IMR-90 (cell line): ENCODE results near the gene TRAPPC8. TPM values are rescaled to one million over a fixed set of nuclear protein-coding genes. Genes with fewer than 3 reads are reported as not detected.

ENCODE experiments used
- ATAC-seq: fragments of 200-7000 bp; cut with Tn5 transposase; 2 replicates; pipeline ENCODE4 v1.9.1; 2020; ENCODE audit warnings: low read depth, mild to moderate bottlenecking, moderate library complexity
- BruUV-seq: library from RNA; stranded (reverse); fragments of 400-500 nt; replicated peaks from 2 replicates; lab custom pipeline; 2021; lab: Mats Ljungman, UMichigan
- CTCF ChIA-PET: fragments of 300-600 bp; formaldehyde crosslinking; extraction: SDS; loops from one replicate; lab custom pipeline; 2021; ENCODE audit warnings: antibody characterized with exemption; lab: Yijun Ruan, JAX
- POLR2A ChIA-PET: fragments of 300-600 bp; sonication (Branson Sonifier 250); formaldehyde crosslinking; loops from one replicate; lab custom pipeline; 2022; ENCODE audit warnings: antibody characterized with exemption; ENCODE audit not compliant: unreplicated experiment; lab: Charles Lee
- DNase-seq: peaks from one replicate; pipeline ENCODE4 v3.0.0; 2013
- H2AFZ ChIP-seq: replicated peaks from 2 replicates; pipeline ENCODE3; 2013; ENCODE audit warnings: low read length, mild to moderate bottlenecking; ENCODE audit not compliant: poor library complexity
- H2AK5ac ChIP-seq: 2 replicates; pipeline ENCODE4 v1.6.1; 2013; ENCODE audit warnings: low read depth, low read length, inconsistent platforms
- H2AK9ac ChIP-seq: replicated peaks from 2 replicates; pipeline ENCODE3; 2013; ENCODE audit warnings: mild to moderate bottlenecking, low read depth, low read length, moderate library complexity; ENCODE audit not compliant: poor library complexity
- H2BK120ac ChIP-seq: 2 replicates; pipeline ENCODE4 v1.6.1; 2013; ENCODE audit warnings: low read depth, low read length, inconsistent platforms
- H2BK15ac ChIP-seq: 3 replicates; pipeline ENCODE4 v1.6.1; 2013; ENCODE audit warnings: low read depth, low read length, inconsistent platforms
- H2BK20ac ChIP-seq: 2 replicates; pipeline ENCODE4 v1.6.1; 2013; ENCODE audit warnings: low read depth, mild to moderate bottlenecking, inconsistent platforms, low read length, moderate library complexity
- H2BK5ac ChIP-seq: 2 replicates; pipeline ENCODE4 v1.6.1; 2013; ENCODE audit warnings: mild to moderate bottlenecking, low read depth, low read length, inconsistent platforms; ENCODE audit not compliant: poor library complexity, severe bottlenecking
- H3K14ac ChIP-seq: replicated peaks from 2 replicates; pipeline ENCODE4 v1.6.1; 2013; ENCODE audit warnings: low read depth, low read length, inconsistent platforms
- H3K18ac ChIP-seq: 2 replicates; pipeline ENCODE4 v1.6.1; 2013; ENCODE audit warnings: low read depth, low read length, control low read depth
- H3K23ac ChIP-seq: 2 replicates; pipeline ENCODE4 v1.6.1; 2013; ENCODE audit warnings: low read depth, low read length, inconsistent platforms
- H3K27ac ChIP-seq: 2 replicates; pipeline ENCODE4 v1.5.1; 2013; ENCODE audit warnings: mild to moderate bottlenecking, control low read depth, low read length; ENCODE audit not compliant: insufficient read depth
- H3K27me3 ChIP-seq: 2 replicates; pipeline ENCODE4 v1.6.1; 2013; ENCODE audit warnings: low read length; ENCODE audit not compliant: control insufficient read depth, insufficient read depth
- H3K36me3 ChIP-seq: 2 replicates; pipeline ENCODE4 v1.6.1; 2013; ENCODE audit warnings: low read length, mixed read lengths; ENCODE audit not compliant: control insufficient read depth, insufficient read depth
- H3K4ac ChIP-seq: 2 replicates; pipeline ENCODE4 v1.6.1; 2013; ENCODE audit warnings: low read depth, low read length, inconsistent platforms
- H3K4me1 ChIP-seq: 2 replicates; pipeline ENCODE4 v1.6.1; 2013; ENCODE audit warnings: low read length, mixed read lengths; ENCODE audit not compliant: control insufficient read depth, insufficient read depth
- H3K4me2 ChIP-seq: 2 replicates; pipeline ENCODE4 v1.6.1; 2013; ENCODE audit warnings: low read depth, mild to moderate bottlenecking, control low read depth, low read length, moderate library complexity
- H3K4me3 ChIP-seq: 2 replicates; pipeline ENCODE4 v1.5.1; 2013; ENCODE audit warnings: low read depth, mild to moderate bottlenecking, control low read depth, low read length, moderate library complexity; ENCODE audit not compliant: insufficient read depth
- H3K56ac ChIP-seq: 2 replicates; pipeline ENCODE4 v1.6.1; 2013; ENCODE audit warnings: low read length, inconsistent platforms; ENCODE audit not compliant: insufficient read depth; ENCODE audit errors: extremely low read depth
- H3K79me1 ChIP-seq, 2 experiments: 2 replicates each; pipeline ENCODE4 v1.6.1; 2013; ENCODE audit warnings: low read length in 2 of 2, inconsistent platforms in 1 of 2, low read depth in 1 of 2
- H3K9ac ChIP-seq: 2 replicates; pipeline ENCODE4 v1.6.1; 2013; ENCODE audit warnings: low read depth, low read length, control low read depth
- H3K9me1 ChIP-seq: 2 replicates; pipeline ENCODE4 v1.6.1; 2013; ENCODE audit warnings: low read length, inconsistent platforms; ENCODE audit not compliant: insufficient read depth
- H3K9me3 ChIP-seq: 2 replicates; pipeline ENCODE4 v1.6.1; 2013; ENCODE audit warnings: low read length; ENCODE audit not compliant: control insufficient read depth, insufficient read depth
- H4K20me1 ChIP-seq: 2 replicates; pipeline ENCODE4 v1.6.1; 2013; ENCODE audit warnings: low read length, inconsistent platforms; ENCODE audit not compliant: insufficient read depth
- H4K5ac ChIP-seq: 2 replicates; pipeline ENCODE4 v1.6.1; 2013; ENCODE audit warnings: mild to moderate bottlenecking, low read depth, low read length, control low read depth
- H4K8ac ChIP-seq, 2 experiments: 2 replicates each; pipeline ENCODE4 v1.6.1; 2013; ENCODE audit warnings: low read depth in 2 of 2, low read length in 2 of 2, control low read depth in 1 of 2, inconsistent platforms in 1 of 2
- H4K91ac ChIP-seq: 2 replicates; pipeline ENCODE4 v1.6.1; 2013; ENCODE audit warnings: low read depth, low read length, inconsistent platforms; ENCODE audit not compliant: insufficient read depth
- BHLHE40 ChIP-seq: fragments of 150-350 bp; IDR thresholded peaks from 2 replicates; pipeline ENCODE4 v1.6.1; 2016; ENCODE audit warnings: mild to moderate bottlenecking, low read depth, low read length
- CHD1 ChIP-seq: IDR thresholded peaks from 2 replicates; pipeline ENCODE4 v1.6.1; 2012; ENCODE audit warnings: low read depth, low read length, improper control_type of control experiment
- CTCF ChIP-seq: conservative IDR thresholded peaks from 2 replicates; pipeline ENCODE4 v1.5.1; 2012; ENCODE audit warnings: mild to moderate bottlenecking, low read depth, low read length, improper control_type of control experiment
- ELK1 ChIP-seq: fragments of 150-350 bp; IDR thresholded peaks from 2 replicates; pipeline ENCODE4 v1.6.1; 2016; ENCODE audit warnings: low read depth, mild to moderate bottlenecking, low read length, moderate library complexity, borderline replicate concordance
- FOS ChIP-seq: fragments of 150-350 bp; IDR thresholded peaks from 2 replicates; pipeline ENCODE4 v1.6.1; 2016; ENCODE audit warnings: low read depth, low read length
- MAFK ChIP-seq: IDR thresholded peaks from 2 replicates; pipeline ENCODE4 v1.6.1; 2012; ENCODE audit warnings: low read depth, low read length, improper control_type of control experiment
- MAZ ChIP-seq: IDR thresholded peaks from 2 replicates; pipeline ENCODE4 v1.6.1; 2012; ENCODE audit warnings: low read depth, mild to moderate bottlenecking, low read length, improper control_type of control experiment, moderate library complexity, borderline replicate concordance
- MXI1 ChIP-seq: IDR thresholded peaks from 2 replicates; pipeline ENCODE4 v1.6.1; 2012; ENCODE audit warnings: low read depth, mild to moderate bottlenecking, low read length, moderate library complexity, borderline replicate concordance
- POLR2A ChIP-seq: IDR thresholded peaks from 2 replicates; pipeline ENCODE4 v1.6.1; 2012; ENCODE audit warnings: mild to moderate bottlenecking, low read depth, low read length
- RCOR1 ChIP-seq: IDR thresholded peaks from 2 replicates; pipeline ENCODE4 v1.6.1; 2012; ENCODE audit warnings: mild to moderate bottlenecking, low read length, improper control_type of control experiment; ENCODE audit not compliant: insufficient replicate concordance
- SMC3 ChIP-seq: fragments of 150-350 bp; IDR thresholded peaks from 2 replicates; pipeline ENCODE4 v1.6.1; 2016; ENCODE audit warnings: low read depth, mild to moderate bottlenecking, antibody characterized with exemption, low read length, moderate library complexity
- WGBS, 2 experiments: methylation state at CpG; one replicate each; pipeline versions ENCODE4 v1.1.5 to v1.1.7; 2013; ENCODE audit warnings: missing lambda C conversion rate in 2 of 2; ENCODE audit not compliant: insufficient read length in 1 of 2; ENCODE audit errors: extremely low coverage in 2 of 2; 5-methylcytosine and 5-hydroxymethylcytosine counted together
- dilution Hi-C: fragments of 300-500 bp; cut with HindIII; formaldehyde crosslinking; loops from one replicate; pipeline ENCODE4 v1.14.3; 2018; ENCODE audit warnings: low sequenced_read_pairs; ENCODE audit not compliant: unreplicated experiment
- in situ Hi-C: fragments of 300-500 bp; cut with MboI; formaldehyde crosslinking; loops from 3 replicates; pipeline ENCODE4 v1.14.3; 2019; ENCODE audit warnings: low sequenced_read_pairs, inconsistent platforms, mixed read lengths
- intact Hi-C: fragments of 100-400 bp; cut with micrococcal nuclease; formaldehyde crosslinking; loops from 2 replicates; pipeline ENCODE4 v1.10.0; 2022
- polyA plus RNA-seq, 3 experiments: library from polyadenylated mRNA; depleted of rRNA; stranded (reverse); fragments of >200 nt; gene quantifications; 2 replicates each; pipeline ENCODE4 v1.2.3, GENCODE V29; 2012; ENCODE audit warnings: low replicate concordance in 1 of 3
- total RNA-seq: library from RNA; depleted of rRNA; stranded (reverse); fragments of >200 nt; gene quantifications from 2 replicates; pipeline ENCODE4 v1.2.3, GENCODE V29; 2012
- TF ChIP-seq, protein P1 (sequence below): fragments of 150-350 bp; IDR thresholded peaks from 2 replicates; pipeline ENCODE4 v1.6.1; 2017; ENCODE audit warnings: mild to moderate bottlenecking, antibody characterized with exemption, low read length, low read depth

Gene TRAPPC8
- total and polyA plus RNA-seq, 2 of the 4 experiments (the other 2 are of a cell fraction), result 21.8 to 54.3 TPM

GRCh38 chr18:31965316-31965970 lies 22.5 kb upstream of the TRAPPC8 start:
- ATAC-seq, result no peak
- WGBS, 2 experiments, result no CpG with 5 or more reads among the region's 5 CpGs
- ChIA-PET POLR2A (no interaction called here), CTCF (no interaction called here)
- Histone ChIP-seq H3K27me3 (no peaks in the 10 kb centered on the region), H3K18ac (no peak overlapping the region), H4K5ac (no peak overlapping the region), H3K4me2 (no peak overlapping the region), H3K36me3 (no peaks in the 10 kb centered on the region), H3K9me3 (no peaks in the 10 kb centered on the region), H4K91ac (no peak overlapping the region), H3K4ac (no peak overlapping the region), H2BK20ac (no peak overlapping the region), H3K56ac (no peak overlapping the region), H3K9me1 (no peaks in the 10 kb centered on the region), H3K4me3 (no peak overlapping the region), H4K20me1 (no peaks in the 10 kb centered on the region), H3K9ac (no peak overlapping the region), H3K23ac (no peak overlapping the region), H2BK15ac (no peak overlapping the region), H3K79me1 (no peaks in the 10 kb centered on the region), H3K14ac (no peak overlapping the region), H2BK5ac (no peak overlapping the region), H3K4me1 (no peaks in the 10 kb centered on the region), H2AK5ac (no peak overlapping the region), H2BK120ac (no peak overlapping the region), H2AK9ac (no peak overlapping the region), H4K8ac (no peak overlapping the region), H3K27ac (no peak overlapping the region), H2AFZ (no peak overlapping the region)
- TF ChIP-seq RCOR1 (no peak), FOS (no peak), BHLHE40 (no peak), CHD1 (no peak), CTCF (no peak), MAZ (no peak), POLR2A (no peak), SMC3 (no peak), ELK1 (no peak), MAFK (no peak), MXI1 (no peak)
- TF ChIP-seq, protein P1, sequence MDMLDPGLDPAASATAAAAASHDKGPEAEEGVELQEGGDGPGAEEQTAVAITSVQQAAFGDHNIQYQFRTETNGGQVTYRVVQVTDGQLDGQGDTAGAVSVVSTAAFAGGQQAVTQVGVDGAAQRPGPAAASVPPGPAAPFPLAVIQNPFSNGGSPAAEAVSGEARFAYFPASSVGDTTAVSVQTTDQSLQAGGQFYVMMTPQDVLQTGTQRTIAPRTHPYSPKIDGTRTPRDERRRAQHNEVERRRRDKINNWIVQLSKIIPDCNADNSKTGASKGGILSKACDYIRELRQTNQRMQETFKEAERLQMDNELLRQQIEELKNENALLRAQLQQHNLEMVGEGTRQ, result no peak
- intact Hi-C loops, result no loop called here
- DNase-seq, result no peak
- no TSS peak for BruUV-seq
- dilution Hi-C loops, result no loop called here
- in situ Hi-C loops, result loop anchor here (25.0 kb wide), 1 partner anchor 403 kb away; no protein-coding TSS in a partner anchor
